Natural killer cell (primary cell): ENCODE results near the gene JARID2. TPM values are rescaled to one million over a fixed set of nuclear protein-coding genes. Genes with fewer than 3 reads are reported as not detected.

ENCODE experiments used
- ATAC-seq, 3 donors: fragments of 150-1000 bp in 2 of 3; fragments of 200-7000 bp in 1 of 3; cut with Tn5 transposase; 1 replicate in 1 of 3; 2 replicates in 2 of 3; pipeline ENCODE4 v1.10.0; 2021; ENCODE audit warnings: mild to moderate bottlenecking in 2 of 3, moderate library complexity in 2 of 3
- DNase-seq, 2 donors: peaks; one replicate each; pipeline versions ENCODE4 v3.0.0 to v3.0.0-alpha.2; 2013 to 2021; ENCODE audit warnings: mixed read lengths in 1 of 2
- H3K27ac ChIP-seq: one replicate; pipeline ENCODE4 v1.5.1; 2013; ENCODE audit warnings: mild to moderate bottlenecking, low read length
- H3K27me3 ChIP-seq: one replicate; pipeline ENCODE4 v1.6.1; 2013; ENCODE audit warnings: low read length; ENCODE audit not compliant: control insufficient read depth, insufficient read depth
- H3K36me3 ChIP-seq: one replicate; pipeline ENCODE4 v1.6.1; 2013; ENCODE audit warnings: low read length; ENCODE audit not compliant: control insufficient read depth, insufficient read depth
- H3K4me1 ChIP-seq: one replicate; pipeline ENCODE4 v1.6.1; 2013; ENCODE audit warnings: low read length; ENCODE audit not compliant: control insufficient read depth, insufficient read depth
- H3K4me3 ChIP-seq: one replicate; pipeline ENCODE4 v1.5.1; 2013; ENCODE audit warnings: low read length
- H3K9me3 ChIP-seq: one replicate; pipeline ENCODE4 v1.6.1; 2013; ENCODE audit warnings: low read length; ENCODE audit not compliant: control insufficient read depth, insufficient read depth
- H3K27ac Mint-ChIP-seq, 2 donors: one replicate each; pipeline ENCODE4 v1.8.0; 2022; ENCODE audit warnings: mild to moderate bottlenecking in 2 of 2, mixed read lengths in 2 of 2, moderate library complexity in 1 of 2
- H3K27me3 Mint-ChIP-seq, 2 donors: one replicate each; pipeline ENCODE4 v1.8.0; 2022; ENCODE audit warnings: low read depth in 2 of 2, mixed read lengths in 2 of 2
- H3K36me3 Mint-ChIP-seq: one replicate; pipeline ENCODE4 v1.8.0; 2022; ENCODE audit warnings: mixed read lengths
- H3K4me1 Mint-ChIP-seq, 2 donors: one replicate each; pipeline ENCODE4 v1.8.0; 2022; ENCODE audit warnings: mixed read lengths in 2 of 2
- H3K4me3 Mint-ChIP-seq: one replicate; pipeline ENCODE4 v1.8.0; 2022; ENCODE audit warnings: mild to moderate bottlenecking, moderate library complexity, mixed read lengths
- H3K9me3 Mint-ChIP-seq, 2 donors: one replicate each; pipeline ENCODE4 v1.8.0; 2022; ENCODE audit warnings: mixed read lengths in 2 of 2
- CTCF ChIP-seq: fragments of 200-600 bp; IDR thresholded peaks from one replicate; pipeline ENCODE4 v1.8.0; 2022; ENCODE audit warnings: antibody characterized with exemption
- WGBS: methylation state at CpG from one replicate; pipeline ENCODE4 v1.1.7; 2013; ENCODE audit warnings: missing lambda C conversion rate; ENCODE audit not compliant: insufficient coverage; 5-methylcytosine and 5-hydroxymethylcytosine counted together
- intact Hi-C: fragments of 100-400 bp; cut with micrococcal nuclease; formaldehyde crosslinking; loops from one replicate; pipeline ENCODE4 v1.14.2; 2022
- total RNA-seq, 4 donors: library from RNA; stranded (reverse); fragments of 120-200 nt in 1 of 4; gene quantifications; one replicate each; pipeline versions ENCODE4 v1.2.3 to v1.2.4, GENCODE V29; 2013 to 2022

JARID2 gene
- total RNA-seq, 3 donors from 2014 or later (not counting 1 experiment from before 2014, with no cell fraction given): 49.9 to 60.9 (median 60.5) TPM

GRCh38 chr6:15512126-15512525 is 266.3 kb downstream of the JARID2 start:
- Mint-ChIP-seq H3K4me3 (no peak overlapping the region), H3K27me3 (no peaks in the 10 kb centered on the region), H3K36me3 (peaks cover 6% of the 10 kb centered on the region), H3K4me1 (peaks cover 34 to 56% of the 10 kb centered on the region in 2 donors), H3K27ac (peak overlapping the region; percentile 44 to 46), H3K9me3 (no peaks in the 10 kb centered on the region)
- Histone ChIP-seq H3K27ac (no peak overlapping the region), H3K27me3 (no peaks in the 10 kb centered on the region), H3K36me3 (peaks cover 74% of the 10 kb centered on the region), H3K4me1 (no peaks in the 10 kb centered on the region), H3K9me3 (no peaks in the 10 kb centered on the region), H3K4me3 (no peak overlapping the region)
- TF ChIP-seq CTCF: no peak
- no peak for ATAC-seq
- no peak for DNase-seq
- intact Hi-C loops: no loop called here
- 95% methylated on average over 18 of the region's 18 CpGs for WGBS

GRCh38 chr6:15512721-15513120 is 266.9 kb downstream of the JARID2 start:
- H3K4me3 ChIP-seq: no peak overlapping the region
- intact Hi-C loops: no loop called here
- Mint-ChIP-seq H3K36me3 (peaks cover 6% of the 10 kb centered on the region), H3K27ac (peak overlapping the region in 1 of 2 donors; percentile 46), H3K4me1 (peaks cover 29 to 51% of the 10 kb centered on the region in 2 donors), H3K9me3 (no peaks in the 10 kb centered on the region), H3K27me3 (no peaks in the 10 kb centered on the region), H3K4me3 (no peak overlapping the region)
- WGBS: 92% methylated on average over 9 of the region's 9 CpGs
- no peak for TF ChIP-seq CTCF
- no peaks in the 10 kb centered on the region for H3K27me3 ChIP-seq
- H3K36me3 ChIP-seq: peaks cover 79% of the 10 kb centered on the region
- H3K9me3 ChIP-seq: no peaks in the 10 kb centered on the region
- DNase-seq: no peak
- no peak overlapping the region for H3K27ac ChIP-seq
- no peaks in the 10 kb centered on the region for H3K4me1 ChIP-seq
- ATAC-seq: no peak

- WGBS: 95% methylated on average over 34 of the region's 34 CpGs
- DNase-seq: no peak
- H3K36me3 Mint-ChIP-seq: peaks cover 6% of the 10 kb centered on the region
- peaks cover 25 to 49% of the 10 kb centered on the region in 2 donors for H3K4me1 Mint-ChIP-seq
- Histone ChIP-seq H3K4me3 (no peak overlapping the region), H3K9me3 (no peaks in the 10 kb centered on the region), H3K27me3 (no peaks in the 10 kb centered on the region), H3K27ac (no peak overlapping the region), H3K36me3 (peaks cover 79% of the 10 kb centered on the region), H3K4me1 (no peaks in the 10 kb centered on the region)
- intact Hi-C loops: no loop called here
- no peaks in the 10 kb centered on the region for H3K9me3 Mint-ChIP-seq
- no peak for ATAC-seq
- H3K4me3 Mint-ChIP-seq: no peak overlapping the region
- H3K27ac Mint-ChIP-seq: peak overlapping the region; percentile 72 to 81
- no peaks in the 10 kb centered on the region for H3K27me3 Mint-ChIP-seq
- no peak for TF ChIP-seq CTCF
These were observed 267.4 kb downstream of the JARID2 start for GRCh38 chr6:15513131-15513771.
